Endothelial cell of umbilical vein (primary cell): Measurements from ENCODE around the gene LACTBL1.

ENCODE experiments used
- CTCF ChIP-seq, 2 donors: IDR thresholded peaks; 1 replicate in 1 of 2; 2 replicates in 1 of 2; pipeline ENCODE4 v1.5.1; 2011; ENCODE audit warnings: low read length in 2 of 2, mild to moderate bottlenecking in 2 of 2, moderate library complexity in 2 of 2, control low read depth in 1 of 2, inconsistent platforms in 1 of 2, low read depth in 1 of 2; ENCODE audit not compliant: insufficient read depth in 1 of 2; ENCODE audit errors: extremely low read depth in 1 of 2
- EZH2 ChIP-seq: IDR thresholded peaks from 2 replicates; pipeline ENCODE4 v1.6.1; 2012; ENCODE audit warnings: borderline replicate concordance, low read depth, mild to moderate bottlenecking, moderate library complexity, low read length, inconsistent platforms; ENCODE audit not compliant: severe bottlenecking
- FOS ChIP-seq: IDR thresholded peaks from 2 replicates; pipeline ENCODE4 v1.6.1; 2011; ENCODE audit warnings: mild to moderate bottlenecking, low read length, moderate library complexity, borderline replicate concordance; ENCODE audit not compliant: insufficient read depth
- GATA2 ChIP-seq: IDR thresholded peaks from 2 replicates; pipeline ENCODE4 v1.7.0; 2011; ENCODE audit warnings: low read depth, mild to moderate bottlenecking, moderate library complexity, mixed read lengths, low read length; ENCODE audit not compliant: insufficient read length, insufficient read depth
- JUN ChIP-seq: IDR thresholded peaks from 2 replicates; pipeline ENCODE4 v1.6.1; 2011; ENCODE audit warnings: borderline replicate concordance, low read depth; ENCODE audit not compliant: insufficient read length, insufficient read depth
- MAX ChIP-seq: IDR thresholded peaks from 2 replicates; pipeline ENCODE4 v1.6.1; 2011; ENCODE audit not compliant: insufficient read depth, insufficient read length
- MYC ChIP-seq: IDR thresholded peaks from one replicate; pipeline ENCODE4 v1.6.1; 2011; ENCODE audit warnings: mild to moderate bottlenecking, low read depth, low read length
- POLR2A ChIP-seq: IDR thresholded peaks from 2 replicates; pipeline ENCODE4 v1.6.1; 2012; ENCODE audit warnings: low read depth, mild to moderate bottlenecking, control low read depth, low read length
- POLR2AphosphoS5 ChIP-seq: IDR thresholded peaks from 2 replicates; pipeline ENCODE4 v1.6.1; 2012; ENCODE audit warnings: low read depth, mild to moderate bottlenecking, control low read depth, low read length, moderate library complexity; ENCODE audit not compliant: insufficient read depth

DNA sequence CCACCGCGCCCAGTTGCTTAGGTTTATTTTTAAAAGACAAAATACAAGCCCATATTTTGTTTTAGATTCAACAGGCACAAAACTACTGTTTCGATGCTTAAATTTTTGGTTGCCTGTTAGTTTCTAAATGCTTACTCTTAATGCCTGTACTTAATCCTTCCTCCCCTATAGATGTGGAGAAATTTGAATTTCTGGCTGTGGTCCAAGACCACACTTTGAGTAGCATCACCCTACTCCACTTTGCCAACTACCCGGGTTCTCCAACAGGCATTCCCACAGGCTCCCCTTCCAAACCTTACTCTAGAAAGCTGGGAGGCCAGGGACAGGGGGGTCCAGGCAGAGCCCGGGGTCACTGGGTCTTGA, 20.0 kb downstream of the LACTBL1 start:
- TF ChIP-seq GATA2 (no peak), POLR2AphosphoS5 (no peak), CTCF (IDR thresholded peaks at IDR 0.05; ENCODE audit: extremely low read depth in 1 of 2, insufficient read depth in 1 of 2, low read depth in 1 of 2, low read length in 2 of 2) (no peak), FOS (no peak), MYC (no peak), EZH2 (no peak), MAX (no peak), POLR2A (no peak), JUN (no peak)
